GM18502 (cell line): ENCODE results near the gene FUT8.

Experiments used
- ATAC-seq: cut with Tn5 transposase; IDR thresholded peaks from one replicate; pipeline ENCODE4 v1.9.1; 2021; ENCODE audit warnings: mild to moderate bottlenecking; ENCODE audit not compliant: unreplicated experiment, poor library complexity

The FUT8 gene

GRCh38 chr14:65745396-65746190 is 333.1 kb downstream of the FUT8 start:
- ATAC-seq = no peak

GRCh38 chr14:65748796-65749195 is 336.3 kb downstream of the FUT8 start:
- ATAC-seq = no peak

GRCh38 chr14:65749287-65749686 is 336.8 kb downstream of the FUT8 start:
- ATAC-seq = no peak

GRCh38 chr14:65750906-65751305 is 338.4 kb downstream of the FUT8 start:
- ATAC-seq = no peak

- ATAC-seq = no peak
Measured at GRCh38 chr14:65751510-65751909, 339.0 kb downstream of the FUT8 start.

GRCh38 chr14:65753061-65753460 is 340.5 kb downstream of the FUT8 start:
- ATAC-seq = no peak

GRCh38 chr14:65755331-65755730 is 342.8 kb downstream of the FUT8 start:
- no peak for ATAC-seq

GRCh38 chr14:65756880-65757279 is 344.4 kb downstream of the FUT8 start:
- no peak for ATAC-seq

- no peak for ATAC-seq
Measured at GRCh38 chr14:65769151-65769550, 356.6 kb downstream of the FUT8 start.

- no peak for ATAC-seq
Measured at GRCh38 chr14:65770681-65771080, 358.2 kb downstream of the FUT8 start.

- no peak for ATAC-seq
Measured at GRCh38 chr14:65771271-65771670, 358.7 kb downstream of the FUT8 start.

- ATAC-seq = no peak
Measured at GRCh38 chr14:65772466-65772865, 359.9 kb downstream of the FUT8 start.

GRCh38 chr14:65772921-65773574 is 360.5 kb downstream of the FUT8 start:
- ATAC-seq = no peak

- no peak for ATAC-seq
Measured at GRCh38 chr14:65774041-65774440, 361.5 kb downstream of the FUT8 start.

- no peak for ATAC-seq
Measured at GRCh38 chr14:65776193-65776852, 363.8 kb downstream of the FUT8 start.

GRCh38 chr14:65780566-65780965 is 368.0 kb downstream of the FUT8 start:
- ATAC-seq = no peak

GRCh38 chr14:65783101-65783500 is 370.6 kb downstream of the FUT8 start:
- ATAC-seq = no peak

- ATAC-seq = no peak
Measured at GRCh38 chr14:65783576-65783975, 371.0 kb downstream of the FUT8 start.

- no peak for ATAC-seq
Measured at GRCh38 chr14:65784574-65784973, 372.0 kb downstream of the FUT8 start.

- no peak for ATAC-seq
Measured at GRCh38 chr14:65787461-65787860, 374.9 kb downstream of the FUT8 start.

GRCh38 chr14:65788876-65789275 is 376.3 kb downstream of the FUT8 start:
- no peak for ATAC-seq
